Vein endothelial cell (primary cell): Measurements from ENCODE around the gene WDR36. TPM values are rescaled to one million over a fixed set of nuclear protein-coding genes. Genes with fewer than 3 reads are reported as not detected.

ENCODE experiments used
- total RNA-seq: library from RNA; depleted of rRNA; stranded (reverse); fragments of >200 nt; gene quantifications from 2 replicates; pipeline ENCODE4 v1.2.3, GENCODE V29; 2012

Gene WDR36
- 60.8 and 64.8 TPM in 2 replicates for total RNA-seq

GRCh38 chr5:111092062-111092853, at the start of gene WDR36:
Gene WDR36 (plus strand): TSS chr5:111092348. CDS start chr5:111092457, 109 bp downstream.

GRCh38 chr5:111071413-111071812, 20.7 kb upstream of the WDR36 start, which contains the start of gene TSLP:
Gene TSLP (plus strand): TSS chr5:111071713. CDS start chr5:111071891, 178 bp downstream.

Other genes starting within 250 kb of the WDR36 start
- gene TSLP, start 20.6 kb upstream of the WDR36 start, total RNA-seq: not detected in 2 replicates
- 0.10 and 0.98 TPM in 2 replicates for gene CAMK4, start 132.0 kb downstream of the WDR36 start, total RNA-seq